B cell (primary cell): ENCODE results near the gene OBP2B. TPM values are rescaled to one million over a fixed set of nuclear protein-coding genes. Genes with fewer than 3 reads are reported as not detected.
"Not testable (repeated sequence)": the region's sequence is repeated elsewhere in the genome, so short reads cannot be mapped to it uniquely, and the experiment has no call there.

ENCODE experiments used
- ATAC-seq: fragments of 200-7000 bp; cut with Tn5 transposase; one replicate; pipeline ENCODE4 v1.10.0; 2021; ENCODE audit warnings: low read depth, mild to moderate bottlenecking, moderate number of reproducible peaks, moderate library complexity
- CTCF ChIA-PET: fragments of 350-600 bp; sonication (Branson Sonifier 250); formaldehyde crosslinking; loops from one replicate; lab custom pipeline; 2021; ENCODE audit warnings: antibody characterized with exemption, inconsistent platforms; lab: Charles Lee
- POLR2A ChIA-PET: fragments of 350-600 bp; sonication (Branson Sonifier 250); formaldehyde crosslinking; loops from one replicate; lab custom pipeline; 2021; ENCODE audit warnings: antibody characterized with exemption; lab: Charles Lee
- DNase-seq: peaks from one replicate; pipeline ENCODE4 v3.0.0; 2013
- H2AFZ ChIP-seq: 2 replicates; pipeline ENCODE4 v1.6.1; 2012; ENCODE audit warnings: mild to moderate bottlenecking, low read depth, low read length; ENCODE audit not compliant: insufficient read depth, poor library complexity, severe bottlenecking
- H3K27ac ChIP-seq, 2 donors: 1 replicate in 1 of 2; 2 replicates in 1 of 2; pipeline ENCODE4 v1.5.1; 2012 to 2013; ENCODE audit warnings: low read length in 2 of 2, mild to moderate bottlenecking in 2 of 2, moderate library complexity in 1 of 2
- H3K27me3 ChIP-seq, 4 experiments: fragments of 200-600 bp in 1 of 4; sonication (generic) in 1 of 4; replicated peaks in 1 of 4; 1 replicate in 2 of 4; 2 replicates in 2 of 4; pipeline versions ENCODE4 v1.6.1 to v1.7.0; 2013 to 2016; ENCODE audit warnings: low read length in 3 of 4, mild to moderate bottlenecking in 2 of 4, mixed read lengths in 1 of 4, moderate library complexity in 1 of 4; ENCODE audit not compliant: insufficient read depth in 4 of 4, control insufficient read depth in 3 of 4; ENCODE audit errors: control extremely low read depth in 1 of 4
- H3K36me3 ChIP-seq, 2 experiments: replicated peaks in 1 of 2; 1 replicate in 1 of 2; 2 replicates in 1 of 2; pipeline versions ENCODE4 v1.6.1 to v1.7.1; 2013; ENCODE audit warnings: low read length in 1 of 2; ENCODE audit not compliant: insufficient read depth in 2 of 2, control insufficient read depth in 1 of 2; ENCODE audit errors: control extremely low read depth in 1 of 2, extremely low read depth in 1 of 2
- H3K4me1 ChIP-seq, 2 donors: fragments of 200-600 bp in 1 of 2; sonication (generic) in 1 of 2; 1 replicate in 1 of 2; 2 replicates in 1 of 2; pipeline versions ENCODE4 v1.5.1 to v1.6.1; 2013 to 2017; ENCODE audit warnings: low read length in 2 of 2; ENCODE audit not compliant: control insufficient read depth in 2 of 2, insufficient read depth in 2 of 2
- H3K4me2 ChIP-seq: replicated peaks from 2 replicates; pipeline ENCODE3; 2012; ENCODE audit warnings: mild to moderate bottlenecking, low read depth, low read length; ENCODE audit not compliant: poor library complexity, severe bottlenecking
- H3K4me3 ChIP-seq, 5 experiments: fragments of 200-600 bp in 1 of 5; sonication (generic) in 1 of 5; 1 replicate in 3 of 5; 2 replicates in 2 of 5; pipeline versions ENCODE4 v1.5.1 to v1.7.0; 2011 to 2016; ENCODE audit warnings: low read length in 4 of 5, mild to moderate bottlenecking in 4 of 5, low read depth in 2 of 5, control low read depth in 1 of 5, moderate library complexity in 1 of 5; ENCODE audit not compliant: insufficient read depth in 1 of 5; ENCODE audit errors: control extremely low read depth in 1 of 5, extremely low read depth in 1 of 5
- H3K79me2 ChIP-seq: fragments of 200-600 bp; sonication (generic); one replicate; pipeline ENCODE4 v1.6.0; 2016; ENCODE audit warnings: low read length; ENCODE audit not compliant: control insufficient read depth, insufficient read depth
- H3K9ac ChIP-seq: fragments of 200-600 bp; sonication (generic); 2 replicates; pipeline ENCODE4 v1.6.1; 2017; ENCODE audit warnings: mild to moderate bottlenecking, low read length, moderate library complexity
- H3K9me3 ChIP-seq, 3 donors: one replicate each; pipeline versions ENCODE4 v1.6.1 to v1.7.1; 2013; ENCODE audit warnings: low read length in 2 of 3; ENCODE audit not compliant: control insufficient read depth in 2 of 3, insufficient read depth in 1 of 3; ENCODE audit errors: control extremely low read depth in 1 of 3
- H4K20me1 ChIP-seq: 2 replicates; pipeline ENCODE4 v1.6.0; 2012; ENCODE audit warnings: mild to moderate bottlenecking, low read length; ENCODE audit not compliant: insufficient read depth, control insufficient read depth, poor library complexity, severe bottlenecking
- H3K27ac Mint-ChIP-seq: one replicate; pipeline ENCODE4 v1.8.0; 2021; ENCODE audit warnings: mixed read lengths
- H3K27me3 Mint-ChIP-seq: one replicate; pipeline ENCODE4 v1.8.0; 2021; ENCODE audit warnings: mixed read lengths
- H3K4me1 Mint-ChIP-seq: one replicate; pipeline ENCODE4 v1.8.0; 2021; ENCODE audit warnings: mixed read lengths
- H3K4me3 Mint-ChIP-seq: one replicate; pipeline ENCODE4 v1.8.0; 2021; ENCODE audit warnings: mixed read lengths
- H3K9me3 Mint-ChIP-seq: one replicate; pipeline ENCODE4 v1.8.0; 2022; ENCODE audit warnings: mixed read lengths; ENCODE audit not compliant: insufficient read depth
- CTCF ChIP-seq: fragments of 200-600 bp; IDR thresholded peaks from one replicate; pipeline ENCODE4 v1.8.0; 2022; ENCODE audit warnings: antibody characterized with exemption, mild to moderate bottlenecking
- EZH2 ChIP-seq: IDR thresholded peaks from 2 replicates; pipeline ENCODE4 v1.6.1; 2012; ENCODE audit warnings: borderline replicate concordance, low read depth, mild to moderate bottlenecking, moderate library complexity, low read length; ENCODE audit not compliant: insufficient read depth, poor library complexity, severe bottlenecking
- WGBS: methylation state at CpG from one replicate; pipeline ENCODE4 v1.1.5; 2013; ENCODE audit warnings: missing lambda C conversion rate; ENCODE audit not compliant: insufficient coverage; 5-methylcytosine and 5-hydroxymethylcytosine counted together
- intact Hi-C: fragments of 100-400 bp; cut with micrococcal nuclease; formaldehyde crosslinking; loops from one replicate; pipeline ENCODE4 v1.10.0; 2022
- polyA plus RNA-seq: library from polyadenylated mRNA; depleted of rRNA; stranded (reverse); fragments of >200 nt; gene quantifications from 2 replicates; pipeline ENCODE4 v1.2.3, GENCODE V29; 2012
- total RNA-seq, 2 donors: library from RNA; stranded (reverse); fragments of 120-200 nt in 1 of 2; gene quantifications; 1 replicate in 1 of 2; 2 replicates in 1 of 2; pipeline versions ENCODE4 v1.2.3 to v1.2.4, GENCODE V29; 2013 to 2022

OBP2B gene
- total and polyA plus RNA-seq, 2 donors (not counting 1 experiment from before 2014, with no cell fraction given) = not detected

GRCh38 chr9:133225171-133226011 lies 16.3 kb upstream of the OBP2B start:
- Histone ChIP-seq H3K36me3 (no peaks in the 10 kb centered on the region), H3K27ac (no peak overlapping the region), H2AFZ (no peak overlapping the region), H3K4me2 (no peak overlapping the region), H3K9me3 (no peaks in the 10 kb centered on the region), H3K4me1 (no peaks in the 10 kb centered on the region), H3K79me2 (no peaks in the 10 kb centered on the region), H3K9ac (no peak overlapping the region), H3K27me3 (no peaks in the 10 kb centered on the region), H4K20me1 (no peaks in the 10 kb centered on the region), H3K4me3 (no peak overlapping the region)
- ChIA-PET POLR2A (no interaction called here), CTCF (interaction anchor here (0.7 kb wide), 1 partner anchor 112 kb away, joined by 3 read pairs; no protein-coding TSS in a partner anchor)
- Mint-ChIP-seq H3K4me1 (no peaks in the 10 kb centered on the region), H3K9me3 (no peaks in the 10 kb centered on the region), H3K27ac (no peak overlapping the region), H3K4me3 (no peak overlapping the region), H3K27me3 (peaks cover 23% of the 10 kb centered on the region)
- ATAC-seq (no peak), DNase-seq (no peak)
- intact Hi-C loops = no loop called here
- TF ChIP-seq EZH2 (no peak), CTCF (no peak)
- 90% methylated on average over 38 of the region's 38 CpGs for WGBS

- Histone ChIP-seq H3K79me2 (no peaks in the 10 kb centered on the region), H3K4me3 (no peak overlapping the region), H4K20me1 (no peaks in the 10 kb centered on the region), H3K4me2 (no peak overlapping the region), H3K4me1 (no peaks in the 10 kb centered on the region), H3K9me3 (no peaks in the 10 kb centered on the region), H3K27me3 (no peaks in the 10 kb centered on the region), H2AFZ (no peak overlapping the region), H3K27ac (no peak overlapping the region), H3K36me3 (no peaks in the 10 kb centered on the region), H3K9ac (no peak overlapping the region)
- no peaks in the 10 kb centered on the region for H3K4me1 Mint-ChIP-seq
- TF ChIP-seq EZH2 (no peak), CTCF (no peak)
- CTCF ChIA-PET = no interaction called here
- H3K9me3 Mint-ChIP-seq = no peaks in the 10 kb centered on the region
- peaks cover 23% of the 10 kb centered on the region for H3K27me3 Mint-ChIP-seq
- H3K27ac Mint-ChIP-seq = no peak overlapping the region
- intact Hi-C loops = no loop called here
- DNase-seq (no peak), ATAC-seq (no peak)
- H3K4me3 Mint-ChIP-seq = no peak overlapping the region
- POLR2A ChIA-PET = no interaction called here
- 87% methylated on average over 10 of the region's 12 CpGs for WGBS
These were observed 15.7 kb upstream of the OBP2B start for GRCh38 chr9:133224762-133225161.

- H3K27me3 ChIP-seq, H3K9ac ChIP-seq, POLR2A ChIA-PET, H3K79me2 ChIP-seq, H3K4me2 ChIP-seq, H3K27ac ChIP-seq, H3K4me3 ChIP-seq, CTCF ChIA-PET, H3K9me3 ChIP-seq, intact Hi-C loops, H4K20me1 ChIP-seq, H3K4me3 Mint-ChIP-seq, ATAC-seq, H3K9me3 Mint-ChIP-seq, H3K36me3 ChIP-seq, H3K27ac Mint-ChIP-seq, H3K4me1 ChIP-seq, H3K4me1 Mint-ChIP-seq, H2AFZ ChIP-seq, DNase-seq: not testable (repeated sequence)
- 38% methylated on average over 9 of the region's 13 CpGs for WGBS
- peaks cover 28% of the 10 kb centered on the region for H3K27me3 Mint-ChIP-seq
These were observed 14.2 kb upstream of the OBP2B start for GRCh38 chr9:133223159-133223756.
